ENCODE data around the gene TTLL8.

GRCh38 chr22:50078761-50079160, 20.7 kb upstream of the TTLL8 start:
- TF ChIP-seq CTCF (IDR thresholded peaks at IDR 0.05; ENCODE audit: low read length) (no peak), EZH2 (IDR thresholded peaks at IDR 0.05; ENCODE audit: borderline replicate concordance, low read length) (no peak)

All from OCI-LY1 (cell line).